Subcutaneous adipose tissue (tissue), 4 donors: ENCODE measurements around the gene KRT14. TPM values are rescaled to one million over a fixed set of nuclear protein-coding genes. Genes with fewer than 3 reads are reported as not detected.
"Not testable (repeated sequence)": the region's sequence is repeated elsewhere in the genome, so short reads cannot be mapped to it uniquely, and the experiment has no call there.

Experiments
- total RNA-seq, 4 donors: library from RNA; depleted of rRNA; stranded (reverse); fragments of >200 nt; gene quantifications; one replicate each; pipeline ENCODE4 v1.1.0, GENCODE V29; 2016
- TF ChIP-seq, protein P1 (sequence below): fragments of 450-650 bp; IDR thresholded peaks from one replicate; pipeline ENCODE4 v1.5.1; 2016; ENCODE audit warnings: low read depth, mild to moderate bottlenecking, control low read depth, antibody characterized with exemption, moderate library complexity

KRT14 gene
- total RNA-seq, 4 donors from 2014 or later, result 2.0 to 2.1 TPM; not detected in 2

DNA sequence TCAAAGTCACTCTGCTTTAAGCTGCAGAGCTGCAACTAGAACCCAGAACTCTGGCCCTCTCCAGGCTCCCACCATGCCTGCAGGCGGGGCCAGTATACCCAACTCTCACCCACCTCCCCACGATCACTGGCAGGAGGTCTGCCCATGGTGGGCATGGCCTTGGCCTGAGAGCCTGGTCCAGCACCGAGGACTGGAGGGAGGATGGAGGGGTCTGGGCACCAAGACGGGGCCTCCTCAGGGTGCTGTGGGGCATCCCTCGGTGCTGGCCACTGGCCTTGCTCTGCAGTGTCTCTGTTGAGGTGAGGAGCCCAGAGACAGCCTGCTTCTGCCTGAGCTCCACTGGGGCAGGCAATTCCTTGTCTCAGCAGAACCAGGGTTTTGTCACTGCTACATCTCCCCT lies 27.4 kb upstream of the KRT14 start:
- TF ChIP-seq, protein P1, sequence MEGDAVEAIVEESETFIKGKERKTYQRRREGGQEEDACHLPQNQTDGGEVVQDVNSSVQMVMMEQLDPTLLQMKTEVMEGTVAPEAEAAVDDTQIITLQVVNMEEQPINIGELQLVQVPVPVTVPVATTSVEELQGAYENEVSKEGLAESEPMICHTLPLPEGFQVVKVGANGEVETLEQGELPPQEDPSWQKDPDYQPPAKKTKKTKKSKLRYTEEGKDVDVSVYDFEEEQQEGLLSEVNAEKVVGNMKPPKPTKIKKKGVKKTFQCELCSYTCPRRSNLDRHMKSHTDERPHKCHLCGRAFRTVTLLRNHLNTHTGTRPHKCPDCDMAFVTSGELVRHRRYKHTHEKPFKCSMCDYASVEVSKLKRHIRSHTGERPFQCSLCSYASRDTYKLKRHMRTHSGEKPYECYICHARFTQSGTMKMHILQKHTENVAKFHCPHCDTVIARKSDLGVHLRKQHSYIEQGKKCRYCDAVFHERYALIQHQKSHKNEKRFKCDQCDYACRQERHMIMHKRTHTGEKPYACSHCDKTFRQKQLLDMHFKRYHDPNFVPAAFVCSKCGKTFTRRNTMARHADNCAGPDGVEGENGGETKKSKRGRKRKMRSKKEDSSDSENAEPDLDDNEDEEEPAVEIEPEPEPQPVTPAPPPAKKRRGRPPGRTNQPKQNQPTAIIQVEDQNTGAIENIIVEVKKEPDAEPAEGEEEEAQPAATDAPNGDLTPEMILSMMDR, result no peak

DNA sequence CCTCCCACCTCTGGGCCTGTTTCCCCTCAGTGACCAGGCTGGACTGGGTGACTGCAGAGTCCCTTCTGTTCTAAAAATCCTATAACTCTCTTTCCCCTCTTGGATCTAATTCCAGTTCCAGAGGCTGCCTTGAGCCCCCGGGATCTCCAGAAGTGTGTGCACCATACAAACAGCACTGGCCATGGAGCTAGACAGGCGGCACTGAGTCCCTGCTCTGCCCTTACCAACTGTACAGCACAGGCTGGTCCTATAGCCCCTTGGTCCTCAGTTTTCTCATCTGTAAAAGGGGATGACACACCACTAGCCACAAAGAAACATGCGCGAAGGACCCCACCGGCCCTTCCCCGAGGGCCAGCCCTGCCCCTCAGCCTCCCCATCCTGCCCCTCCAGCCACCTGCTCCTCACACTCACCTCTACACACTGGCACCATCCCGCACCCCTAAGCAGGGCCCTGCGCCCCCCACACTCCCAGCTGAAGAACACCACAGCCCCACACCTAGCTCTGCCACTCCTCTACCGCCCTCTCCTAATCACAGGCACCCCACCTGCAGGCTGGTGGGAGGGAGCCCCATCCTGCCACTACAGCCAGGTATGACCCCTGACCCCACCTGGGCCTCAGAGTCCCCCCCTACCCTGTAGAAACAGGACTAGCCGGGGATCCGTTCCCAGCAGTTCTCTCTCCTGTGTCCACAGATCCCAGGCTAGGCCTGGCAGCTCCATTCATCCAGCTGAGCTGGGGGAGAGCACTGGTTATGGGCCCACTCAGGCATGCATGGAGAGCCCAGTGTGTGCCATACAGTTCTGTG lies 26.8 kb upstream of the KRT14 start:
- TF ChIP-seq, protein P1, result no peak

- TF ChIP-seq, protein P1, result not testable (repeated sequence)
Observed at GRCh38 chr17:41612376-41613160, 25.9 kb upstream of the KRT14 start, which contains the start of gene KRT16. Gene KRT16 (minus strand): TSS chr17:41612767. CDS start chr17:41612688, 79 bp downstream.

DNA sequence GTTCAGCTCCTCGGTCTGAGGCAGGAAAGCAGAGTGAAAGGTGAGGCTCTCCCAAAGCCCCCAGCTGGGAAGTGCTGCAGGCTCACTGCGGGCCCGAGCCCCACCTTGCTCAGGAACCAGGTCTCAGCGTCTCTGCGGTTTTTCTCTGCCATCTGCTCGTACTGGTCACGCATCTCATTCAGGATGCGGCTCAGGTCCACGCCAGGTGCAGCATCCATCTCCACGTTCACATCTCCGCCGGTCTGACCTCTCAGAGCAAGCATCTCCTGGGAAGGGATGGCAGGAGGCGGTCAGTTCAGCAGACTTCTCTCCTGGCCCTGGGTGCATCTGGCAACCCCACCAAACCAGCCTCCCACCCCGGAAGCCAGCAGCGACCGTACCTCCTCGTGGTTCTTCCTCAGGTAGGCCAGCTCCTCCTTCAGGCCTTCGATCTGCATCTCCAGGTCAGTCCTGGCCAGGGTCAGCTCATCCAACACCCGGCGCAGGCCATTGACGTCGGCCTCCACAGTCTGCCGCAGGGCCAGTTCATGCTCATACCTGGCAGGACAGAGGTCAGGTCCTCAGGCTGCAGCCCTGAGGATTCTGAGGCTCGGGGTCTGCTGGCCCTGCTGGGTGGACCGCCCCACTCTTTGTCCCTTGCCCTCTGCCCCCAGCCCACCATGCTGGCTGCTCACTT lies 24.4 kb upstream of the KRT14 start:
- TF ChIP-seq, protein P1, result no peak

DNA sequence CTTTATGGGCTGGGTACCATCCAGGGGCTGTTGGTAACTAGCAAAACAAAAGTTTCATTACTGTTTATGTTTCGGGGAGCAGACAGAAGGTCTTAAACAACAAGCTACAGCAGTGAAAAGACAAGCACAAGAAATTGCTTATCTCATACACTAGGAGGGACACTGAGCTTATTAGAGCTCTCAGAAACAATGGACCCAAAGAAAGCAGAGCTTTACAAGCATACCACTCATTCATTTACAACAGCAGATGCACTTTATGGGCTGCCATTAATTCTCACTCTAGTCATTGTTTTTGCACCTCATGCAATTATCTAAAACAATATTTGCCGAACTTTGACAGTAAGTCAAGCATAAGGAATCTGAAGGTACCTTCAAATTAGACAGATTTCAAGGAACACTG lies 15.8 kb upstream of the KRT14 start:
- TF ChIP-seq, protein P1, result no peak

- TF ChIP-seq, protein P1, result no peak
Observed at GRCh38 chr17:41600318-41600717, 13.6 kb upstream of the KRT14 start.

GRCh38 chr17:41599680-41600079 lies 13.0 kb upstream of the KRT14 start:
- TF ChIP-seq, protein P1, result no peak
